K562 (cell line): Measurements from ENCODE around the gene ZNF750. TPM values are rescaled to one million over a fixed set of nuclear protein-coding genes. Genes with fewer than 3 reads are reported as not detected.

Experiments used
- ATAC-seq: fragments of 200-7000 bp; cut with Tn5 transposase; 3 replicates; pipeline ENCODE4 v1.9.1; 2020; ENCODE audit warnings: moderate library complexity
- BruUV-seq: library from RNA; stranded (reverse); fragments of 400-500 nt; replicated peaks from 2 replicates; lab custom pipeline; 2021; lab: Mats Ljungman, UMichigan
- CTCF ChIA-PET: fragments of 300-600 bp; formaldehyde crosslinking; extraction: SDS; loops from one replicate; lab custom pipeline; 2021; ENCODE audit warnings: low intra/inter-chr PET ratio; lab: Yijun Ruan, JAX
- POLR2A ChIA-PET: fragments of 300-600, 350-650 bp; sonication (Branson Sonifier 250); formaldehyde crosslinking; extraction: SDS; loops from one replicate; lab custom pipeline; 2021; ENCODE audit warnings: antibody characterized with exemption, inconsistent platforms; lab: Yijun Ruan, JAX
- DNase-seq, 4 experiments: peaks; one replicate each; pipeline versions ENCODE4 v3.0.0 to v3.0.0-alpha.2; 2011 to 2018; ENCODE audit warnings: low spot score in 3 of 4, mixed read lengths in 3 of 4; ENCODE audit errors: extremely low read depth in 1 of 4
- FAIRE-seq: peaks from 2 replicates; lab custom pipeline; 2011; peaks lifted over from hg19 to GRCh38; lab: Jason Lieb, UNC
- H2AFZ ChIP-seq: 2 replicates; pipeline ENCODE4 v1.6.0; 2011; ENCODE audit warnings: low read depth, low read length, control low read depth, inconsistent platforms
- H3K27ac ChIP-seq: fragments of 200-600 bp; 3 replicates; pipeline ENCODE4 v1.8.0; 2011; ENCODE audit warnings: low read depth, mild to moderate bottlenecking, control low read depth, inconsistent platforms, low read length, moderate library complexity, mixed read lengths; ENCODE audit errors: extremely low read depth
- H3K27me3 ChIP-seq, 2 experiments: fragments of 300-600 bp in 1 of 2; 2 replicates in 1 of 2; 3 replicates in 1 of 2; pipeline versions ENCODE4 v1.6.0 to v1.8.0; 2011; ENCODE audit warnings: inconsistent platforms in 2 of 2, low read length in 2 of 2, mild to moderate bottlenecking in 1 of 2, mixed read lengths in 1 of 2, moderate library complexity in 1 of 2; ENCODE audit not compliant: control insufficient read depth in 2 of 2, insufficient read depth in 2 of 2
- H3K36me3 ChIP-seq: fragments of 300-600 bp; 3 replicates; pipeline ENCODE4 v1.8.0; 2011; ENCODE audit warnings: mild to moderate bottlenecking, low read length, inconsistent platforms; ENCODE audit not compliant: control insufficient read depth, insufficient read depth
- H3K4me1 ChIP-seq, 2 experiments: fragments of 200-600 bp in 1 of 2; replicated peaks in 1 of 2; 2 replicates in 1 of 2; 3 replicates in 1 of 2; pipeline versions ENCODE4 v1.5.1 to v1.8.0; 2011; ENCODE audit warnings: inconsistent platforms in 2 of 2, low read length in 2 of 2, mild to moderate bottlenecking in 1 of 2, mixed read lengths in 1 of 2, moderate library complexity in 1 of 2; ENCODE audit not compliant: control insufficient read depth in 2 of 2, insufficient read depth in 2 of 2
- H3K4me2 ChIP-seq: 2 replicates; pipeline ENCODE4 v1.6.1; 2011; ENCODE audit warnings: low read length, control low read depth, inconsistent platforms, mixed read lengths; ENCODE audit not compliant: insufficient read depth
- H3K4me3 ChIP-seq: fragments of 200-600 bp; sonication (generic), shearing (Covaris generic); 2 replicates; pipeline ENCODE4 v1.5.1; 2016; ENCODE audit warnings: control low read depth, inconsistent platforms
- H3K79me2 ChIP-seq: fragments of 200-600 bp; 3 replicates; pipeline ENCODE4 v1.8.0; 2011; ENCODE audit warnings: low read length, inconsistent platforms; ENCODE audit not compliant: control insufficient read depth, insufficient read depth
- H3K9ac ChIP-seq, 2 experiments: 2 replicates each; pipeline versions ENCODE4 v1.6.0 to v1.6.1; 2011; ENCODE audit warnings: low read depth in 2 of 2, low read length in 2 of 2, control low read depth in 1 of 2, inconsistent platforms in 1 of 2, mild to moderate bottlenecking in 1 of 2, mixed read lengths in 1 of 2; ENCODE audit not compliant: insufficient read depth in 1 of 2
- H3K9me1 ChIP-seq: one replicate; pipeline ENCODE4 v1.6.0; 2011; ENCODE audit warnings: inconsistent platforms, mild to moderate bottlenecking, low read length, moderate library complexity; ENCODE audit not compliant: control insufficient read depth, insufficient read depth
- H3K9me3 ChIP-seq: replicated peaks from 2 replicates; pipeline ENCODE4 v1.5.1; 2011; ENCODE audit warnings: low read depth, low read length, inconsistent platforms; ENCODE audit not compliant: control insufficient read depth, insufficient read depth
- H4K20me1 ChIP-seq: replicated peaks from 2 replicates; pipeline ENCODE4 v1.6.1; 2011; ENCODE audit warnings: low read length, inconsistent platforms, mixed read lengths; ENCODE audit not compliant: control insufficient read depth, insufficient read depth
- ARID3A ChIP-seq: IDR thresholded peaks from 2 replicates; pipeline ENCODE4 v1.6.1; 2012; ENCODE audit warnings: low read depth, low read length, improper control_type of control experiment, borderline replicate concordance
- CGGBP1 ChIP-seq: fragments of 250-450 bp; sonication (Bioruptor Pico); IDR thresholded peaks from 2 replicates; pipeline ENCODE4 v1.9.0; 2021; ENCODE audit warnings: mild to moderate bottlenecking
- ESRRA ChIP-seq: fragments of 450-650 bp; IDR thresholded peaks from 2 replicates; pipeline ENCODE4 v1.6.1; 2014; ENCODE audit warnings: low read depth, mild to moderate bottlenecking, moderate library complexity, borderline replicate concordance
- FOXA3 ChIP-seq, 2 experiments: fragments of 450-650 bp in 1 of 2; sonication (generic) in 1 of 2; formaldehyde crosslinking; IDR thresholded peaks in 1 of 2; conservative IDR thresholded peaks in 1 of 2; 2 replicates each; pipeline versions ENCODE4 v1.4.0 to v1.8.0; 2020 to 2022; ENCODE audit warnings: mild to moderate bottlenecking in 2 of 2, missing genetic modification reagents in 1 of 2
- LCOR ChIP-seq: sonication (generic); formaldehyde crosslinking; IDR thresholded peaks from 2 replicates; pipeline ENCODE4 v1.8.0; 2022; ENCODE audit warnings: mild to moderate bottlenecking, missing genetic modification reagents
- MXD1 ChIP-seq: fragments of 250-450 bp; sonication (Bioruptor Pico); IDR thresholded peaks from 2 replicates; pipeline ENCODE4 v1.8.0; 2021; ENCODE audit warnings: borderline replicate concordance, mild to moderate bottlenecking, moderate library complexity; ENCODE audit not compliant: poor library complexity, severe bottlenecking
- POLR2G ChIP-seq: fragments of 200-400 bp; formaldehyde crosslinking; IDR thresholded peaks from 2 replicates; pipeline ENCODE4 v1.6.1; 2017; ENCODE audit warnings: low read depth, mild to moderate bottlenecking, antibody characterized with exemption, low read length, moderate library complexity
- ZFP91 ChIP-seq: sonication (generic); formaldehyde crosslinking; IDR thresholded peaks from 2 replicates; pipeline ENCODE4 v1.8.0; 2022; ENCODE audit warnings: mild to moderate bottlenecking, missing genetic modification reagents
- WGBS: fragments of 100-300 bp; shearing (Covaris generic); methylation state at CpG from one replicate; pipeline ENCODE4 v1.1.6; 2016; ENCODE audit warnings: low coverage, mixed read lengths; ENCODE audit not compliant: insufficient coverage; ENCODE audit errors: missing lambda C conversion rate; 5-methylcytosine and 5-hydroxymethylcytosine counted together
- in situ Hi-C: fragments of 300-500 bp; cut with MboI; formaldehyde crosslinking; loops from 4 replicates; pipeline ENCODE4 v1.15.0; 2018; ENCODE audit warnings: inconsistent platforms, mixed read lengths
- intact Hi-C: fragments of 100-400 bp; cut with micrococcal nuclease; formaldehyde crosslinking; loops from 2 replicates; pipeline ENCODE4 v1.14.2; 2022
- polyA plus RNA-seq, 8 experiments: library from polyadenylated mRNA; depleted of rRNA in 4 of 8; stranded (reverse) in 5 of 8; unstranded in 3 of 8; fragments of >200 nt; fragmentation: Nextera tagmentation in 2 of 8; fragmentation: Illumina TruSeq in 1 of 8; extraction: Ambion mirVana in 2 of 8; extraction: Trizol in 1 of 8; gene quantifications; 2 replicates each; pipeline versions ENCODE4 v1.2.1 to v1.2.3, GENCODE V29; 2011 to 2014; ENCODE audit warnings: inconsistent platforms in 1 of 8, missing spikeins in 1 of 8
- total RNA-seq, 7 experiments: library from RNA; depleted of rRNA in 6 of 7; stranded (reverse); fragments of >200 nt in 6 of 7; fragmentation: Illumina TruSeq in 2 of 7; extraction: Trizol in 2 of 7; gene quantifications; 2 replicates each; pipeline versions ENCODE4 v1.2.1 to v1.2.3, GENCODE V29; 2011 to 2021; ENCODE audit warnings: low replicate concordance in 1 of 7

ZNF750 gene
- total and polyA plus RNA-seq, 9 of the 15 experiments (the other 6 are each of a cell fraction or from before 2014, with no cell fraction given) = not detected

- H3K36me3 ChIP-seq = peaks cover 8% of the 10 kb centered on the region; the same call in 2 of the 3 replicates
- no peak overlapping the region for H3K27ac ChIP-seq
- H3K9me3 ChIP-seq = no peaks in the 10 kb centered on the region; the same call in 1 of the 2 replicates
- DNase-seq (no peak), FAIRE-seq (no peak), ATAC-seq (no peak)
- intact Hi-C loops (no loop called here), in situ Hi-C loops (no loop called here)
- WGBS = 90% methylated on average over 15 of the region's 23 CpGs
- no peaks in the 10 kb centered on the region for H3K9me1 ChIP-seq
- POLR2A ChIA-PET = no interaction called here
- TF ChIP-seq POLR2G (0 out of 2 replicates have a peak, but pooled peaks have one; percentile 14), LCOR (CRISPR knock-in tag) (no peak)
- no peak overlapping the region for H2AFZ ChIP-seq
- H4K20me1 ChIP-seq = no peaks in the 10 kb centered on the region
- no peaks in the 10 kb centered on the region for H3K27me3 ChIP-seq
- no peak overlapping the region for H3K9ac ChIP-seq
- no peaks in the 10 kb centered on the region; the same call in 1 of the 3 replicates for H3K79me2 ChIP-seq
- H3K4me3 ChIP-seq = no peak overlapping the region
- BruUV-seq = no TSS peak
- CTCF ChIA-PET = no interaction called here
- H3K4me1 ChIP-seq = peaks cover 0 to 22% of the 10 kb centered on the region in 2 experiments; a peak in 2 of 5 replicates
- H3K4me2 ChIP-seq = no peak overlapping the region
These were observed 8.3 kb upstream of the ZNF750 start for GRCh38 chr17:82848022-82848592.

GRCh38 chr17:82846061-82846691 lies 6.4 kb upstream of the ZNF750 start:
- POLR2A ChIA-PET = interaction anchor here (0.6 kb wide), 1 partner anchor 27 kb away, joined by 3 read pairs; no protein-coding TSS in a partner anchor
- 91% methylated on average over 19 of the region's 25 CpGs for WGBS
- Histone ChIP-seq H3K4me3 (no peak overlapping the region), H3K9me3 (no peaks in the 10 kb centered on the region; the same call in 1 of the 2 replicates), H3K9me1 (no peaks in the 10 kb centered on the region), H3K79me2 (no peaks in the 10 kb centered on the region; the same call in 1 of the 3 replicates), H3K4me2 (no peak overlapping the region), H3K27me3 (no peaks in the 10 kb centered on the region), H3K4me1 (peaks cover 0 to 19% of the 10 kb centered on the region in 2 experiments; a peak in 2 of 5 replicates), H3K27ac (no peak overlapping the region), H2AFZ (no peak overlapping the region), H3K36me3 (peaks cover 8% of the 10 kb centered on the region; the same call in 1 of the 3 replicates), H3K9ac (no peak overlapping the region; a peak in 1 of 4 replicates), H4K20me1 (no peaks in the 10 kb centered on the region)
- no peak for ATAC-seq
- intact Hi-C loops = no loop called here
- FAIRE-seq = no peak
- in situ Hi-C loops = no loop called here
- CTCF ChIA-PET = no interaction called here
- BruUV-seq = no TSS peak
- DNase-seq = no peak
- no peak for TF ChIP-seq MXD1
- TF ChIP-seq ESRRA = no peak
- no peak for TF ChIP-seq ZFP91 (CRISPR knock-in tag)
- TF ChIP-seq ARID3A = no peak
- TF ChIP-seq FOXA3 (CRISPR knock-in tag; conservative IDR thresholded peaks at IDR 0.05 in 1 of 2, IDR thresholded peaks at IDR 0.05 in 1 of 2) = no peak
- TF ChIP-seq CGGBP1 (CRISPR knock-in tag) = no peak
